GM23248 (cell line): ENCODE data around the gene INTS1. TPM values are rescaled to one million over a fixed set of nuclear protein-coding genes. Genes with fewer than 3 reads are reported as not detected.

ENCODE experiments used
- DNase-seq: peaks from one replicate; pipeline ENCODE4 v3.0.0-alpha.2; 2015
- H2AFZ ChIP-seq: fragments of 200-600 bp; sonication (generic); 2 replicates; pipeline ENCODE4 v1.6.1; 2016; ENCODE audit warnings: antibody characterized with exemption
- H3F3A ChIP-seq: fragments of 200-600 bp; sonication (generic); 2 replicates; pipeline ENCODE4 v1.6.1; 2016; ENCODE audit warnings: mild to moderate bottlenecking, antibody characterized with exemption, mixed run types; ENCODE audit not compliant: insufficient read depth
- H3K27ac ChIP-seq: fragments of 200-600 bp; sonication (generic); 2 replicates; pipeline ENCODE4 v1.5.1; 2016; ENCODE audit warnings: mild to moderate bottlenecking
- H3K27me3 ChIP-seq: fragments of 200-600 bp; sonication (generic); replicated peaks from 2 replicates; pipeline ENCODE4 v1.6.1; 2016; ENCODE audit warnings: mild to moderate bottlenecking; ENCODE audit not compliant: insufficient read depth
- H3K36me3 ChIP-seq: fragments of 200-600 bp; sonication (generic); 2 replicates; pipeline ENCODE4 v1.6.1; 2016; ENCODE audit warnings: low read depth, mild to moderate bottlenecking
- H3K4me1 ChIP-seq: fragments of 200-600 bp; sonication (generic); 2 replicates; pipeline ENCODE4 v1.6.1; 2016; ENCODE audit warnings: mild to moderate bottlenecking; ENCODE audit not compliant: insufficient read depth
- H3K4me2 ChIP-seq: fragments of 200-600 bp; sonication (generic); one replicate; pipeline ENCODE4 v1.6.1; 2016; ENCODE audit warnings: mild to moderate bottlenecking; ENCODE audit not compliant: unreplicated experiment
- H3K4me3 ChIP-seq: fragments of 200-600 bp; sonication (generic); 2 replicates; pipeline ENCODE4 v1.5.1; 2016; ENCODE audit warnings: mild to moderate bottlenecking
- H3K79me2 ChIP-seq: fragments of 200-600 bp; sonication (generic); 2 replicates; pipeline ENCODE4 v1.6.1; 2016; ENCODE audit warnings: mild to moderate bottlenecking; ENCODE audit not compliant: insufficient read depth
- H3K9ac ChIP-seq: fragments of 200-600 bp; sonication (generic); 2 replicates; pipeline ENCODE4 v1.6.1; 2016; ENCODE audit warnings: mild to moderate bottlenecking
- H3K9me2 ChIP-seq: fragments of 200-600 bp; sonication (generic); 2 replicates; pipeline ENCODE4 v1.6.1; 2016; ENCODE audit warnings: mixed run types, mild to moderate bottlenecking, moderate library complexity; ENCODE audit not compliant: insufficient read depth
- H3K9me3 ChIP-seq: fragments of 200-600 bp; sonication (generic); one replicate; pipeline ENCODE4 v1.6.1; 2017; ENCODE audit warnings: low read depth
- H4K20me1 ChIP-seq: fragments of 200-600 bp; sonication (generic); 2 replicates; pipeline ENCODE4 v1.6.0; 2016; ENCODE audit not compliant: insufficient read depth
- EZH2 ChIP-seq: fragments of 200-600 bp; sonication (generic); IDR thresholded peaks from 2 replicates; pipeline ENCODE4 v1.6.1; 2018; ENCODE audit warnings: antibody characterized with exemption, mild to moderate bottlenecking; ENCODE audit not compliant: insufficient read depth, poor library complexity, severe bottlenecking
- EZH2phosphoT487 ChIP-seq: fragments of 200-600 bp; sonication (generic); IDR thresholded peaks from 2 replicates; pipeline ENCODE4 v1.6.1; 2018; ENCODE audit warnings: antibody characterized with exemption, moderate library complexity, mild to moderate bottlenecking, low read depth; ENCODE audit not compliant: insufficient read depth
- WGBS, 2 experiments: methylation state at CpG; one replicate each; pipeline ENCODE4 v1.1.6; 2015 to 2017; ENCODE audit warnings: low lambda C conversion rate in 2 of 2, low coverage in 1 of 2; ENCODE audit errors: missing lambda C conversion rate in 2 of 2; 5-methylcytosine and 5-hydroxymethylcytosine counted together
- in situ Hi-C: fragments of 300-500 bp; cut with MboI; formaldehyde crosslinking; loops from 2 replicates; pipeline ENCODE4 v1.15.0; 2020
- polyA plus RNA-seq: library from polyadenylated mRNA; unstranded; fragments of >200 nt; fragmentation: Nextera tagmentation; extraction: Ambion mirVana; gene quantifications from 2 replicates; pipeline ENCODE4 v1.2.1, GENCODE V29; 2016
- total RNA-seq: library from RNA; depleted of rRNA; stranded (reverse); fragments of >200 nt; shearing (Covaris generic); gene quantifications from 2 replicates; pipeline ENCODE4 v1.2.3, GENCODE V29; 2014; rRNA removed

Gene INTS1
- total and polyA plus RNA-seq, 2 experiments from 2014 or later: 25.4 to 44.7 TPM

DNA sequence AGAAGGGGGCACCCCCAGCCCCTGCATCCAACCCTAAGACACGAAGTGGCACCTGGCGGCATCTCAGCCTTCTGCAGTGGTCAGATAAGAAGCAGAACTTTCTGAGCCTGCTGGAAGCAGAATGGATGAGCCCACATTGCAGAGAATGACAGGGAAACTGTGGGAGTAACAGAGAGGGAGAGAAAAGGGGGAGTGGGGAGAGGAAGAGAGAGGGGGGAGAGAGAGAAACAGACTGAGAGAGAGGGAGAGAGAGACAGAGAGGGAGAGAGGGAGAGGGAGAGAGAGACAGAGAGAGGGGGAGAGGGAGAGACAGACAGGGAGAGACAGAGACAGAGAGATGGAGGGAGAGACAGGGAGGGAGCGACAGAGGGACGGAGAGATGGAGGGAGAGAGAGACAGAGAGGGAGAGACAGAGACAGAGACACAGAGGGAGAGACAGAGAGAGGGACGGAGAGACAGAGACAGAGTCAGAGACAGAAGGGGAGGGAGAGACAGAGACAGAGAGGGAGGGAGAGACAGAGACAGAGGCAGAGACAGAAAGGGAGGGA lies 80.9 kb downstream of the INTS1 start:
- no peaks in the 10 kb centered on the region for H3F3A ChIP-seq
- no peak for DNase-seq
- no peak overlapping the region for H2AFZ ChIP-seq
- H3K9ac ChIP-seq: no peak overlapping the region
- H3K27ac ChIP-seq: no peak overlapping the region
- H3K36me3 ChIP-seq: no peaks in the 10 kb centered on the region
- H3K4me1 ChIP-seq: no peaks in the 10 kb centered on the region
- no peak overlapping the region for H3K4me2 ChIP-seq
- no peaks in the 10 kb centered on the region for H3K79me2 ChIP-seq
- no peaks in the 10 kb centered on the region for H3K9me3 ChIP-seq
- in situ Hi-C loops: no loop called here
- no peak overlapping the region for H3K4me3 ChIP-seq
- H4K20me1 ChIP-seq: no peaks in the 10 kb centered on the region
- WGBS, 2 experiments: 38 to 67% methylated on average over 2 to 5 of the region's 5 CpGs
- no peaks in the 10 kb centered on the region for H3K9me2 ChIP-seq
- H3K27me3 ChIP-seq: peaks cover 13% of the 10 kb centered on the region
- TF ChIP-seq EZH2phosphoT487: no peak

DNA sequence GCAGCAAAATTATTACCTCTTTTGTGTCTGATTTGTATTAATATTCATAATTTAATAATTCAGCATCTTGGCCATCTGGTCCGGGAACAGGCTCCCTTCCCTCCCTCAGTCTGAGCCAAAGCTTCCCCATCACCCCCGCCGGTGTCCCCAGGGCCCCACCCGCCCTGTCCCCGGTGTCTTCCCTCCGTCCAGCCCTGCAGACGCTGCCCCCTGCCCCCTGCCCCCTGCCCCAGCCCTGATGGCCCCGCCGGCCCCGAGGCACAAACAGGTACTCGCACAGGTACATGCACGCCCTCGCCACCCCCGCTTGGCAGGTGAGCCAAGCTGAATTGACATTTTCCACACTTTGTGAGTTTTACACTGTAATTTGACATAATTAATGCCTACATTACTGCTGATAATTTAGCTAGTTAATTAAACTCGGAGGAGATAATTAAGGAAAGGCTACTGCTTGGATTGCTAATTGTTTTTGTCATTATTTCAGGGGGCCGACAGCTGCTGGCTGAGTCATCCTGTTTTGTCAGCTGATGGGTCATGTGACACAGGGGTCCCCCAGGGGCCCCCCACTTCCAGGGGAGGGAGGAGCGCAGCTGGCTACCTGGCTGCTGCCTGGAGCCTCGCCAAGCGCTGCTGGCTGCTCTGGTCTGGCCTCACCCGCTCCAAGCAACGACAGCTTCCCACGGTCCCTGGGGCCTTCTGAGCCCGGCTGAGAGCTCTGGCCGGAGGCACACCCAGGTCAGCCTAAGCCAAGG lies 81.5 kb downstream of the INTS1 start:
- no peaks in the 10 kb centered on the region for H3K9me2 ChIP-seq
- in situ Hi-C loops: no loop called here
- WGBS, 2 experiments: 8 to 15% methylated on average over 16 to 24 of the region's 24 CpGs
- H2AFZ ChIP-seq: no peak overlapping the region
- TF ChIP-seq EZH2phosphoT487: no peak
- no peak for TF ChIP-seq EZH2
- no peaks in the 10 kb centered on the region for H3K36me3 ChIP-seq
- H3K4me2 ChIP-seq: no peak overlapping the region
- H3K9me3 ChIP-seq: no peaks in the 10 kb centered on the region
- H3K4me3 ChIP-seq: no peak overlapping the region
- no peak overlapping the region for H3K9ac ChIP-seq
- H3K4me1 ChIP-seq: no peaks in the 10 kb centered on the region
- H3K27ac ChIP-seq: no peak overlapping the region
- no peaks in the 10 kb centered on the region for H3F3A ChIP-seq
- H3K79me2 ChIP-seq: no peaks in the 10 kb centered on the region
- H4K20me1 ChIP-seq: no peaks in the 10 kb centered on the region
- peaks cover 13% of the 10 kb centered on the region for H3K27me3 ChIP-seq
- DNase-seq: peak; percentile 22

DNA sequence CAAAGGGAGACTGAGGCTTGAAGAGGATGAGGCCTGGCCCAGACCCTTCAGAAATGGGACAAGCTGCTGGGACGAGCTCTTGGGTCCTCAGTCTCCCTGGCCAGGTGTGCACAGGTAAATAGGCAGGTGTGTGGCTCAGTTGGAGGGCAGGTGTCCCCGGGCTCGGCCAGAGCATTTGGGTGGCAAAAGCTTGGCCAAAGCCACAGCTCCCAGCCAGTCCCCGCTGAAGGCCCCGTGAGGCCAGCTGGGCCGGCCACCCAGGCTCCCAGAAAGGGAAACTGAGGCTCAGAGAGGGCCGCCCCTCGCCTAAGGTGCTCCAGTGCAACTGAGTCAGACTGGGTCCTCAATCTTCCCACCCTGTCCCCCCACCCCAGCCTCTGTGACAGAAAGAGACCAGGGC lies 82.2 kb downstream of the INTS1 start:
- H2AFZ ChIP-seq: no peak overlapping the region
- WGBS, 2 experiments: 61 to 62% methylated on average over 6 to 7 of the region's 8 CpGs
- no peaks in the 10 kb centered on the region for H3K4me1 ChIP-seq
- H3K9me2 ChIP-seq: no peaks in the 10 kb centered on the region
- H3K27ac ChIP-seq: no peak overlapping the region
- H3K79me2 ChIP-seq: no peaks in the 10 kb centered on the region
- H3K4me2 ChIP-seq: no peak overlapping the region
- no peaks in the 10 kb centered on the region for H3K36me3 ChIP-seq
- H3K27me3 ChIP-seq: peaks cover 13% of the 10 kb centered on the region
- in situ Hi-C loops: no loop called here
- no peak for DNase-seq
- H3K4me3 ChIP-seq: no peak overlapping the region
- no peak for TF ChIP-seq EZH2phosphoT487
- TF ChIP-seq EZH2: no peak
- H3K9me3 ChIP-seq: no peaks in the 10 kb centered on the region
- H3F3A ChIP-seq: no peaks in the 10 kb centered on the region
- no peak overlapping the region for H3K9ac ChIP-seq
- no peaks in the 10 kb centered on the region for H4K20me1 ChIP-seq

DNA sequence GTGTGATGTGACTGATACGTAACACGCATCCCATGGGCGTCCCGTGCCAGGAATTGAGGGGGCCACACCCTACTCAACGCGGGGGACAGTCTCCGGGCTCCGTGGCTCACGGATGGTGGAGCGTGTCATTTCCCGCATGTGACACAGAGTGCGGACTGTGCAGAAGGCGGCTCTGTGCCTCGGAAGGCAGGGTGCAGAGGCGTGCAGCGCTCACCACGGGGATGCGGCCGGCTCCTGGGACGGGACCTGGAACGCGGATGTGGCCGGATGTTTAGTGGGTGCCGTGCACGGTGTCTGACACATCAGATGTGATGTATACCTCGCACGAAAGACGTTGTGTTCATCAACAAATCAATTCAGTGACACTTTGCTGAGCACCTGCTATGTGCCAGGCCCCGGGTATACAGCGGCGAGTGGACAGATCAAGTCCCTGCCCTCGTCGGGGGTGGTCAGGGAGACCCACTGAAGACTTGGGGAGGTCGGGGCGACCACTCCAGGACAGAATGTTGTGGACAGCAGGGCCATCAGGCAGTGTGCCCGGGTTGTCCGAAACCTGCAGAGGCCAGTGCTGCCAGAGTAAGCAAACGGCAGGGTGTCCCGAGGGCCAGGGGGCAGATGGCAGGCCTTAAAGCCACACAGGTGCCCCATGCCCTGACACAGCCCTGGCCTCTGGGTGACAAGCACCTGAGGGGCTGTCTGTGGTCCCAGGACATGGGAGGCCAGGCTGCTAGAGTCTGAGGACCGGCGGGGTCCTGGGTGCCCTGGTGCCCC lies 83.0 kb downstream of the INTS1 start:
- no peak overlapping the region for H3K9ac ChIP-seq

More for the DNA sequence above, 83.0 kb downstream of the INTS1 start:
- no peaks in the 10 kb centered on the region for H3K9me3 ChIP-seq
- H3K27me3 ChIP-seq: peaks cover 13% of the 10 kb centered on the region
- H4K20me1 ChIP-seq: no peaks in the 10 kb centered on the region
- in situ Hi-C loops: no loop called here
- no peaks in the 10 kb centered on the region for H3K9me2 ChIP-seq
- H3K4me1 ChIP-seq: no peaks in the 10 kb centered on the region
- H3F3A ChIP-seq: no peaks in the 10 kb centered on the region
- no peaks in the 10 kb centered on the region for H3K79me2 ChIP-seq
- no peak overlapping the region for H3K27ac ChIP-seq
- no peak overlapping the region for H2AFZ ChIP-seq
- H3K4me2 ChIP-seq: no peak overlapping the region
- TF ChIP-seq EZH2phosphoT487 (no peak), EZH2 (no peak)
- 77 to 82% methylated on average over 39 to 41 of the region's 41 CpGs for WGBS, 2 experiments
- H3K4me3 ChIP-seq: no peak overlapping the region
- DNase-seq: no peak
- H3K36me3 ChIP-seq: no peaks in the 10 kb centered on the region

Other genes with a start within 250 kb of the INTS1 start
- gene MICALL2, start 44.9 kb downstream of the INTS1 start, total RNA-seq: 10.6 and 12.2 TPM in 2 replicates
- 6.4 and 7.5 TPM in 2 replicates for gene MICALL2, start 44.9 kb downstream of the INTS1 start, polyA plus RNA-seq
- gene MAFK, start 26.3 kb upstream of the INTS1 start, total RNA-seq: 35.0 and 45.9 TPM in 2 replicates
- 3.5 and 3.8 TPM in 2 replicates for gene MAFK, start 26.3 kb upstream of the INTS1 start, polyA plus RNA-seq
- not detected in 2 replicates for gene TMEM184A, start 51.8 kb upstream of the INTS1 start, total RNA-seq
- not detected in 2 replicates for gene TMEM184A, start 51.8 kb upstream of the INTS1 start, polyA plus RNA-seq
- 28.3 and 36.8 TPM in 2 replicates for gene PSMG3, start 65.6 kb upstream of the INTS1 start, total RNA-seq
- gene PSMG3, start 65.6 kb upstream of the INTS1 start, polyA plus RNA-seq: 56.2 and 58.1 TPM in 2 replicates
- gene ELFN1, start 165.9 kb upstream of the INTS1 start, total RNA-seq: 5.1 and 6.2 TPM in 2 replicates
- gene ELFN1, start 165.9 kb upstream of the INTS1 start, polyA plus RNA-seq: 0.13 and 0.19 TPM in 2 replicates